WERI-Rb-1 (cell line): Measurements from ENCODE around the gene ZMAT1.
"Not testable (repeated sequence)": the region's sequence is repeated elsewhere in the genome, so short reads cannot be mapped to it uniquely, and the experiment has no call there.

Source experiments
- DNase-seq: peaks from one replicate; pipeline ENCODE4 v3.0.0-alpha.2; 2020
- H3K27ac ChIP-seq: fragments of 250-450 bp; sonication (Bioruptor Pico); 2 replicates; pipeline ENCODE4 v1.5.1; 2020; ENCODE audit warnings: mild to moderate bottlenecking, moderate library complexity
- H3K27me3 ChIP-seq: fragments of 250-450 bp; sonication (Bioruptor Pico); 2 replicates; pipeline ENCODE4 v1.5.1; 2021; ENCODE audit warnings: mild to moderate bottlenecking, low read depth, moderate library complexity; ENCODE audit not compliant: insufficient read depth, severe bottlenecking
- H3K36me3 ChIP-seq: fragments of 250-450 bp; sonication (Bioruptor Pico); 2 replicates; pipeline ENCODE4 v1.5.1; 2020; ENCODE audit warnings: mild to moderate bottlenecking, moderate library complexity
- H3K4me3 ChIP-seq: 2 replicates; pipeline ENCODE4 v1.5.1; 2011; ENCODE audit warnings: low read depth, mild to moderate bottlenecking, control low read depth, low read length
- H3K9me3 ChIP-seq: fragments of 250-450 bp; sonication (Bioruptor Pico); 2 replicates; pipeline ENCODE4 v1.5.1; 2021; ENCODE audit warnings: mild to moderate bottlenecking, moderate library complexity; ENCODE audit not compliant: severe bottlenecking
- CTCF ChIP-seq: IDR thresholded peaks from 2 replicates; pipeline ENCODE4 v1.5.1; 2011; ENCODE audit warnings: low read depth, mild to moderate bottlenecking, control low read depth, inconsistent platforms, low read length

The ZMAT1 gene

GRCh38 chrX:101931488-101932248 lies at the start of gene ZMAT1:
ZMAT1 (minus strand) TSS chrX:101932027; CDS start chrX:101932008, 19 bp downstream.
- H3K9me3 ChIP-seq, result no peaks in the 10 kb centered on the region
- H3K36me3 ChIP-seq, result no peaks in the 10 kb centered on the region
- TF ChIP-seq CTCF, result no peak
- H3K27me3 ChIP-seq, result no peaks in the 10 kb centered on the region
- H3K4me3 ChIP-seq, result peak within 1 kb of the TSS; percentile 46
- peak; percentile 90 for DNase-seq
- H3K27ac ChIP-seq, result peak within 1 kb of the TSS; percentile 94

- DNase-seq, result no peak
- H3K36me3 ChIP-seq, result no peaks in the 10 kb centered on the region
- H3K27ac ChIP-seq, result no peak overlapping the region
- H3K9me3 ChIP-seq, result no peaks in the 10 kb centered on the region
- no peak overlapping the region for H3K4me3 ChIP-seq
- no peak for TF ChIP-seq CTCF
- peaks cover 18% of the 10 kb centered on the region for H3K27me3 ChIP-seq
Observed at GRCh38 chrX:101977106-101977505, 45.3 kb upstream of the ZMAT1 start.

GRCh38 chrX:101973066-101973465 lies 41.2 kb upstream of the ZMAT1 start:
- H3K9me3 ChIP-seq, result no peaks in the 10 kb centered on the region
- peaks cover 27% of the 10 kb centered on the region for H3K27me3 ChIP-seq
- no peaks in the 10 kb centered on the region for H3K36me3 ChIP-seq
- no peak overlapping the region for H3K4me3 ChIP-seq
- H3K27ac ChIP-seq, result no peak overlapping the region
- TF ChIP-seq CTCF, result no peak
- no peak for DNase-seq

GRCh38 chrX:101964923-101965539 lies 33.2 kb upstream of the ZMAT1 start:
- H3K27ac ChIP-seq, H3K36me3 ChIP-seq, DNase-seq, H3K4me3 ChIP-seq, H3K9me3 ChIP-seq: not testable (repeated sequence)
- peaks cover 32% of the 10 kb centered on the region for H3K27me3 ChIP-seq

GRCh38 chrX:101958139-101958538 lies 26.3 kb upstream of the ZMAT1 start:
- Histone ChIP-seq H3K27ac (no peak overlapping the region), H3K27me3 (peaks cover 25% of the 10 kb centered on the region), H3K4me3 (no peak overlapping the region), H3K36me3 (no peaks in the 10 kb centered on the region), H3K9me3 (no peaks in the 10 kb centered on the region)
- DNase-seq, result no peak
- no peak for TF ChIP-seq CTCF

- Histone ChIP-seq H3K4me3 (no peak overlapping the region), H3K9me3 (no peaks in the 10 kb centered on the region), H3K27me3 (peaks cover 22% of the 10 kb centered on the region), H3K36me3 (no peaks in the 10 kb centered on the region), H3K27ac (no peak overlapping the region)
- no peak for DNase-seq
- no peak for TF ChIP-seq CTCF
Observed at GRCh38 chrX:101957174-101957573, 25.3 kb upstream of the ZMAT1 start.
